Renal cortex interstitium (tissue), 11 donors: Measurements from ENCODE around the gene POLR1G. TPM values are rescaled to one million over a fixed set of nuclear protein-coding genes. Genes with fewer than 3 reads are reported as not detected.
A peak's percentile ranks its signal among the peaks of the same experiment; 100 is the strongest.

Experiments
- DNase-seq, 11 donors: peaks; one replicate each; pipeline ENCODE4 v3.0.0-alpha.2; 2013; ENCODE audit warnings: low read depth in 9 of 11, low spot score in 4 of 11; ENCODE audit errors: extremely low read depth in 1 of 11
- polyA plus RNA-seq, 3 donors: library from polyadenylated mRNA; unstranded; fragments of 120-200 nt; gene quantifications; one replicate each; pipeline ENCODE4 v1.2.1, GENCODE V29; 2013; ENCODE audit not compliant: insufficient read length in 3 of 3

Gene POLR1G
- polyA plus RNA-seq, 3 donors: 3.3 to 4.5 (median 4.3) TPM

DNA sequence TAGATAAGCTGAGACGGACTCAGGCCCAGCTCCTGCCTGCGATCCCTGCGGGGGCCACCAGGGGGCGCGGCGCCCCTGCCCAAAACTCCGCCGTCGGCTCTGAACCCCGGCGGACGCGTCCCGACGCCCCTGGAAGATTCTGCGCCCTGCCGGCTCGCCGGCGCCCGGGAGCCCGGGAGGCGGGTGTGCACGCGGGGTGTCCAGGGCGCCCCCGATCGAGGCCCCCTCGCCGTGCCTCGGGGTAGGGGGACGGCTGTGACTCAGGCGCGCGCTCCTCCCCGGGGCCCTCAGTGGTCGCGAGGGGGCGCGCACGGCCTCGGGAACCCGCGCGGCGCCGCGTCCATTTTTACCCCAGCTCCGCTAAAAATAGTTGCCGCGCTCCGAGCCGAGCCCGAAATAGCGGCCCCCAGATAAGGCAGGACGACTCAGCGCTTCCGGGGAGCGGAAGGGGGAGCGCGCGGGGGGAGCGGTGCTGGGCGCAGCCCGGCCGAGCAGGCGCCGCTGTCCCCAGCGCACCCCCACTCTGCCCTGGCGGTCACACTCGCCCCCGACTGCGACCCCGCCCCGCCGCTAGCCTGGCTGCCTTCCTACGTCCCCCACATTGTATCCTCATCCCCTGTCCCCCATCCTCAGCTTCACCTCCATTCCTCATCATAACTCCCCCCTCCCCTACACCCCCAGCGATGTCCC is 33.3 kb downstream of the POLR1G start:
- DNase-seq: peak in 3 of 11 donors; percentile 55 to 75 (median 74)

GRCh38 chr19:45440259-45440638 is 33.8 kb downstream of the POLR1G start:
- DNase-seq: no peak

DNA sequence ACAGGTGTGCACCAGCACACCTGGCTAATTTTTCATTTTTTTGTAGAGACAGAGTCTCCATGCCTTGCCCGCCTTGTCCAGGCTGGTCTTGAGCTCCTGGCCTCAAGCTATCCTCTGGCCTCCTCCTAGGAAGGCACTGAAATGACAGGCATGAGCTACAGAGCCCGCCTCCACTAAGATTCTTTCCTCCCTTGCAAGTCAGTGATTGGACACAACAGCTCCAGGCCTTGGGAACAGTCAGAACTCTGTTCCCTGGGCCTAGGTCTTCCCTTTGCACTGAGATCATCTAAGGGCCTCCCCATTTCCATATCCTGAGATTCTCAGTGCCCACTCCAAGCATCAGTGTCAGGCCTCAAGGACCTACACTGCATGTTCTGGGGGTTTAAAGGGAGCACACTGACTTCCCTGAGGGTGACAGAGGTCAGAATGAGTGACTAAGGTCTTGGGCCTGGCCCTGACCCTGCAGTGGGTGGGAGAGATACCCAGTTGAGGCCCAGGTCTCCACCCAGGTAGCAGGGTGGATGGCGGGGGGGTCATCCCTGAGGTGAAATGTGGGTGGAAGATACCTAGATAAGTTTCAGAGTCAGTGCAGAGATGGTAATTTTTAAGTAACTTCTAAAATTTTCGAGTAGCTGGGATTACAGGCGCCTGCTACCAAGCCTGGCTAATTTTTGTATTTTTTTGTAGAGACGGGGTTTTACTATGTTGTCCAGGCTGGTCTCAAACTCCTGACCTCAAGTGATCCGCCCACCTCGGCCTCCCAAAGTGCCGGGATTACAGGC is 34.6 kb downstream of the POLR1G start:
- DNase-seq: no peak

GRCh38 chr19:45442408-45442777 is 35.9 kb downstream of the POLR1G start:
- DNase-seq: no peak

DNA sequence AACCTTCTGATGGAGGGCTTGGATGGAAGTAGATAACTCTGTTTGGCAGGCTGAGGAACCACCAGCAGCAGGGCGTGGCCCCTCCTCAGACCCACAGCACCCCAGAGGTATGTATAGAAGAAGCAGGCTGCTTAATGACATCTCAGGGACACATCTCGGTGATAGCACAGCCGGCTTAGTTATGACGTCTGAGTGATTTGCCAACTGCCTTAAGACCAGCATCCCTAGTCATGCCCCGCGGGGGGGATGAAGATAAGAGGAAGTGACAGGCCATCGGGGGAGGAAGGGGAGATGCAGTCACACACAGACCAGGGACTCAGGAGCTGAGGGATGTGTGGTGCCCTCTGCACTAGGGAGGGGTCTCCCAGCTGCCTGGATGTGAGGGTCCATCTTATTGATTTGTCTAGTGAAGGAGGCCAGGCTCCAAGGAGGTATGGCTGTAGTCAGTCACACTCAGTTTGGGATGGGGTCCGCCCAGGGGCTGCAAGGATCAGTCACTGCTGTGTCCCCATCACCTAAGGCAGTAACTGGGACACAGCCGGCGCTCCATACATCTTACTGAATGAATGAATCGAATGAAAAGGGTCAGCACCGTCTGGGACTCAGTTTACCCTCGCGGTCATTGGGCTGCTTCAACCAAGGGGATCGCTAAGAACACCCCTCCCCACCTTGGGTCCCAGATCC is 36.5 kb downstream of the POLR1G start:
- DNase-seq: no peak

- DNase-seq: peak in 6 of 11 donors; percentile 82 to 91 (median 88)
Observed at GRCh38 chr19:45443462-45444317, 37.2 kb downstream of the POLR1G start.

GRCh38 chr19:45444318-45445041 is 38.0 kb downstream of the POLR1G start:
- DNase-seq: peak in 7 of 11 donors; percentile 82 to 91 (median 87)

DNA sequence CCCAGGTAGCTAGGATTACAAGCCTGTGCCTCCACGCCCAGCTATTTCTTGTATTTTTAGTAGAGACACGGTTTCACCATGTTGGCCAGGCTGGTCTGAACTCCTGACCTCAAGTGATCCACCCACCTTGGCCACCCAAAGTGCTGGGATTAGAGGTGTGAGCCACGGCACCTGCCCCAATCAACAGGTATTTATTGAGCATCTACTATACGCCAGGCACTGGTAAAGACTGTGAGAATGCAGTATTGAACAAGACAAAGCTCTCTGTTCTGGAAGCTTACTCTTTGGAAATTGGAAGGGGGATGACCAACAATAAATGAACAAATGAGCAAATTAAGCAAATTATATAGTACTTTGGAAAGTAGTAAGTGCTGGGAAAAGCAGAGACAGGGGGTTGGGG is 38.7 kb downstream of the POLR1G start:
- no peak for DNase-seq

DNA sequence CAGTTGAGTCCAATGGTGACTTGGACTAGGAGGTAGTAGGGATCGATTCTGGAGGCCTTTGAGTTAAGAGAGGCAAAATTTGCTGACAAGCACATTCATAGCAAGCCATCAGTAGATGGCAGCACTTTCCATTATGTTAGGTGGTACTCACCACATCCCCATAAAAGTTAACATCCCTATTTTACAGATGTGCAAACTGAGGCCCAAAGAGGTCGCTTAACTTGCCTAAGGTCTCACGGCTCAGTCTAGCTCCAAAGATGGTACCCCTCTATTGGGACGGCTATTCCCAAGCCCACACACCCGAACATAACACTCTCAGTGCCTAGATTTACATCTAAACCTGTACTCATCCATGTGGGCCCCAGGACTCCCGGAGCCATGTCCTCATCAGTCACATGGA is 39.9 kb downstream of the POLR1G start:
- DNase-seq: no peak

- DNase-seq: no peak
Observed at GRCh38 chr19:45446944-45447343, 40.5 kb downstream of the POLR1G start.

GRCh38 chr19:45448425-45448756 is 41.9 kb downstream of the POLR1G start:
- DNase-seq: no peak

- DNase-seq: no peak
Observed at GRCh38 chr19:45448887-45449299, 42.4 kb downstream of the POLR1G start.

DNA sequence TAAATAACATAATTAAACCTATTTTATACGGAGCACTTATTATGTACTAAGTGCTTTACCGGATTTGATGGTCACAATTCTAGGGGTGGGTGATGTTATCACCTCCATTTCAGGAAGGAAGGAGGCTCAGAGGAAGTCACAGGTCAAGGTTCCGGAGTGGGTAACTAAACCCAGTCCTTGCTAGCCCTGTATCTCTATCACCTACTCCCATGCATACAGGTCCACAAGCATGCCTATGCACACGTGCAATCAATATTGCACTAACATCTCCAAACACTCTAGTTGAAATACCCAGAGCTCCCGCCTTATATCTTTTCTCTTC is 43.5 kb downstream of the POLR1G start:
- DNase-seq: no peak

DNA sequence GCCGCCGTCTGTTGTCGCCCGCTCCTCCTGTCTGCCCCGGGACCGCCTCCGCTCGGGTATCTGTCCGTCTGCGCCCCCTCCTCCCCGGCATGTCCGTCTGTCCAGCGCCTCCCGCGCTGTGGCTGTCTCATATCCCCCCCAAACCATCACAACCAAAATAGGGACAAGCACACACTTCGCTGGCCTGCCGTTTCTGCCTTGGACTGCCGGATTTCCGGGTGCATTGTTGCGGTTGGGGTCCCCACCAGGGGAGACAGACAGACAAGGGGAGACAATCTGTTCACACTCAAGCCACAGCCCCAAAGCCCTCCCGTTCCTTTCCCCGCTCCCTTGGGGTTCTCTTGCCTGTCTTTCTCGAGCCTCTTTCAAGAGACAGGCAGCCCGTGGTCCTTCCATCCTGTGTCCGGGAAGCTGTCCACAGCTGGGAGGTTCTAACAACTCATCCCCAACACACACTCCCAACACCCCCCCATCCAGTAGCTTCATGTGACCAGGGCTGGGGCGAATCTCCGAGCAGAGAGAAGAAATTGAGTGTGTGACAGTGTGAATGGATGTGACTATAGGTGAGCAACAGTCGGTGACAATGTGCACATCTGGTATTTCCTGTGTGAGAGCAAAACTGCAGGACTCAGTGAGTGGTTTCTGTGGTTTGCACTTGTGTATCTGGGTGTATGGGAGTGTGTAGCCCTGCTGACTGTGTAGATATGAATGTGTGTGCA is 44.8 kb downstream of the POLR1G start:
- no peak for DNase-seq

- DNase-seq: no peak
Observed at GRCh38 chr19:45451850-45452387, 45.5 kb downstream of the POLR1G start.

DNA sequence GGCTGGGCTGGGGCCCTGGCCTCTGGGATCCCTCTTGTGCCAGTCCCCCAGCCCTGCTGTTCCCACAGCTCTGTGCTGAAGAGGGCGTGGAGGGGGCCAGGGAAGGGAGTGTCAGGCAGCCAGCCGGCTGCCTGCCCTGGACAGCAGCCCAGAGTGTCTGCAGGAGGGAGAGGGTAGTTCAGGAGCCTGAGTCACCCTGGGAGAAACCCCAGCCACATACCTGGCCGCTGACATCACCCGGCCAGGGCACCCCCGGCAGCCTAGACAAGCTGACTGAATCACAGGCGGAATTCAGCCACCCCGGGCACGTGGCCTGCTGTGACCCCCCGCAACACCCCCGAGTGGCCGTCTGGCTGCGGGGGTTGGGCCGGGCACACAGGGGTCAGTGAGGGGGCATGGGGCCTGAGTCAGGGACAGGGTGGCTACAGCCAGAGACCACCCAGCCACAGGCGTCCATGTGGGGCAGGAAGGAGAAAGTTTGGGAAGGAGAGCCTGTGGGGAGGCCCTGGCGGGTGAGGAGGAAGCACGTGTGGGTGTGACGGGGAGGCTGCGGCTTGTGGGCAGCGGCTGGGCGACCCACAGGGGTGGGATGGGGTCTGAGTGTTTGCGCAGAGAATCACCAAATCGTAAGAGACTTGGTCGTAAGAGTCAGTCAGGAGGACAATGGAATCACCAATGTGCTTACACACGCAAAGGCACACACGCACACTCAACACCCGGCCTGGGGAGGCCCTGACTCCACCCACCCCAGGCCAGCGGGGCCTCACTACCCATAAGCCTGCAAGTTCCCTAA is 49.5 kb downstream of the POLR1G start:
- peak in 6 of 11 donors; percentile 71 to 87 (median 83) for DNase-seq

GRCh38 chr19:45456500-45456815 is 50.0 kb downstream of the POLR1G start:
- DNase-seq: no peak
